HL-60 (cell line): ENCODE measurements around the gene SCAF4.

Experiments
- CTCF ChIP-seq: IDR thresholded peaks from one replicate; pipeline ENCODE4 v1.5.1; 2011; ENCODE audit warnings: low read length, control low read depth, inconsistent platforms; ENCODE audit not compliant: insufficient read depth
- POLR2AphosphoS5 ChIP-seq: IDR thresholded peaks from 2 replicates; pipeline ENCODE4 v1.6.1; 2012; ENCODE audit warnings: low read depth
- TF ChIP-seq, protein P1 (sequence below): IDR thresholded peaks from 2 replicates; pipeline ENCODE4 v1.6.1; 2012; ENCODE audit warnings: low read depth; ENCODE audit not compliant: insufficient replicate concordance

- TF ChIP-seq CTCF (no peak), POLR2AphosphoS5 (no peak)
- TF ChIP-seq, protein P1, sequence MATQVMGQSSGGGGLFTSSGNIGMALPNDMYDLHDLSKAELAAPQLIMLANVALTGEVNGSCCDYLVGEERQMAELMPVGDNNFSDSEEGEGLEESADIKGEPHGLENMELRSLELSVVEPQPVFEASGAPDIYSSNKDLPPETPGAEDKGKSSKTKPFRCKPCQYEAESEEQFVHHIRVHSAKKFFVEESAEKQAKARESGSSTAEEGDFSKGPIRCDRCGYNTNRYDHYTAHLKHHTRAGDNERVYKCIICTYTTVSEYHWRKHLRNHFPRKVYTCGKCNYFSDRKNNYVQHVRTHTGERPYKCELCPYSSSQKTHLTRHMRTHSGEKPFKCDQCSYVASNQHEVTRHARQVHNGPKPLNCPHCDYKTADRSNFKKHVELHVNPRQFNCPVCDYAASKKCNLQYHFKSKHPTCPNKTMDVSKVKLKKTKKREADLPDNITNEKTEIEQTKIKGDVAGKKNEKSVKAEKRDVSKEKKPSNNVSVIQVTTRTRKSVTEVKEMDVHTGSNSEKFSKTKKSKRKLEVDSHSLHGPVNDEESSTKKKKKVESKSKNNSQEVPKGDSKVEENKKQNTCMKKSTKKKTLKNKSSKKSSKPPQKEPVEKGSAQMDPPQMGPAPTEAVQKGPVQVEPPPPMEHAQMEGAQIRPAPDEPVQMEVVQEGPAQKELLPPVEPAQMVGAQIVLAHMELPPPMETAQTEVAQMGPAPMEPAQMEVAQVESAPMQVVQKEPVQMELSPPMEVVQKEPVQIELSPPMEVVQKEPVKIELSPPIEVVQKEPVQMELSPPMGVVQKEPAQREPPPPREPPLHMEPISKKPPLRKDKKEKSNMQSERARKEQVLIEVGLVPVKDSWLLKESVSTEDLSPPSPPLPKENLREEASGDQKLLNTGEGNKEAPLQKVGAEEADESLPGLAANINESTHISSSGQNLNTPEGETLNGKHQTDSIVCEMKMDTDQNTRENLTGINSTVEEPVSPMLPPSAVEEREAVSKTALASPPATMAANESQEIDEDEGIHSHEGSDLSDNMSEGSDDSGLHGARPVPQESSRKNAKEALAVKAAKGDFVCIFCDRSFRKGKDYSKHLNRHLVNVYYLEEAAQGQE = no peak
Measured at GRCh38 chr21:31729622-31730343, 2.1 kb downstream of the SCAF4 start.
